Measurements from ENCODE around the gene PPAN.

Gene PPAN

GRCh38 chr19:10074153-10074552 lies 32.0 kb upstream of the PPAN start:
- H3K9me3 ChIP-seq (ENCODE audit: severe bottlenecking): peaks cover 4% of the 10 kb centered on the region
- H3K27ac ChIP-seq: no peak overlapping the region
- peak; percentile 38 for DNase-seq
- H3K36me3 ChIP-seq: no peaks in the 10 kb centered on the region
- peaks cover 21% of the 10 kb centered on the region for H3K27me3 ChIP-seq (ENCODE audit: insufficient read depth, low read depth, severe bottlenecking)
- H3K4me3 ChIP-seq (ENCODE audit: low read depth, low read length): no peak overlapping the region
- TF ChIP-seq CTCF (IDR thresholded peaks at IDR 0.05; ENCODE audit: low read depth, low read length): peak; percentile 58

GRCh38 chr19:10076535-10076934 lies 29.6 kb upstream of the PPAN start:
- DNase-seq: no peak
- Histone ChIP-seq H3K36me3 (no peaks in the 10 kb centered on the region), H3K9me3 (ENCODE audit: severe bottlenecking) (peaks cover 4% of the 10 kb centered on the region), H3K27me3 (ENCODE audit: insufficient read depth, low read depth, severe bottlenecking) (peaks cover 11% of the 10 kb centered on the region), H3K27ac (no peak overlapping the region), H3K4me3 (ENCODE audit: low read depth, low read length) (no peak overlapping the region)
- no peak for TF ChIP-seq CTCF (IDR thresholded peaks at IDR 0.05; ENCODE audit: low read depth, low read length)

GRCh38 chr19:10078329-10078728 lies 27.8 kb upstream of the PPAN start:
- no peaks in the 10 kb centered on the region for H3K36me3 ChIP-seq
- no peak overlapping the region for H3K4me3 ChIP-seq (ENCODE audit: low read depth, low read length)
- H3K9me3 ChIP-seq (ENCODE audit: severe bottlenecking): peaks cover 4% of the 10 kb centered on the region
- TF ChIP-seq CTCF (IDR thresholded peaks at IDR 0.05; ENCODE audit: low read depth, low read length): no peak
- H3K27ac ChIP-seq: no peak overlapping the region
- H3K27me3 ChIP-seq (ENCODE audit: insufficient read depth, low read depth, severe bottlenecking): peaks cover 11% of the 10 kb centered on the region
- DNase-seq: no peak

GRCh38 chr19:10079031-10079453 lies 27.1 kb upstream of the PPAN start:
- H3K27me3 ChIP-seq (ENCODE audit: insufficient read depth, low read depth, severe bottlenecking): peaks cover 11% of the 10 kb centered on the region
- H3K4me3 ChIP-seq (ENCODE audit: low read depth, low read length): no peak overlapping the region
- H3K9me3 ChIP-seq (ENCODE audit: severe bottlenecking): peaks cover 2% of the 10 kb centered on the region
- DNase-seq: no peak
- TF ChIP-seq CTCF (IDR thresholded peaks at IDR 0.05; ENCODE audit: low read depth, low read length): no peak
- no peak overlapping the region for H3K27ac ChIP-seq
- no peaks in the 10 kb centered on the region for H3K36me3 ChIP-seq

GRCh38 chr19:10083911-10084310 lies 22.3 kb upstream of the PPAN start:
- Histone ChIP-seq H3K27ac (no peak overlapping the region), H3K9me3 (ENCODE audit: severe bottlenecking) (no peaks in the 10 kb centered on the region), H3K36me3 (no peaks in the 10 kb centered on the region; the same call in 1 of the 2 replicates), H3K27me3 (ENCODE audit: insufficient read depth, low read depth, severe bottlenecking) (peaks cover 10% of the 10 kb centered on the region), H3K4me3 (ENCODE audit: low read depth, low read length) (no peak overlapping the region)
- no peak for TF ChIP-seq CTCF (IDR thresholded peaks at IDR 0.05; ENCODE audit: low read depth, low read length)
- DNase-seq: no peak

GRCh38 chr19:10084803-10085202 lies 21.4 kb upstream of the PPAN start:
- TF ChIP-seq CTCF (IDR thresholded peaks at IDR 0.05; ENCODE audit: low read depth, low read length): no peak
- no peaks in the 10 kb centered on the region for H3K9me3 ChIP-seq (ENCODE audit: severe bottlenecking)
- H3K27ac ChIP-seq: no peak overlapping the region
- H3K27me3 ChIP-seq (ENCODE audit: insufficient read depth, low read depth, severe bottlenecking): peaks cover 10% of the 10 kb centered on the region
- no peak for DNase-seq
- no peak overlapping the region for H3K4me3 ChIP-seq (ENCODE audit: low read depth, low read length)
- no peaks in the 10 kb centered on the region; the same call in 1 of the 2 replicates for H3K36me3 ChIP-seq

Measured in WERI-Rb-1 (cell line).